HEK293T (cell line): ENCODE data around the gene PKNOX2.

ENCODE experiments used
- CTCF ChIA-PET: fragments of 350-600 bp; formaldehyde crosslinking; extraction: SDS; loops from one replicate; lab custom pipeline; 2021; ENCODE audit warnings: antibody characterized with exemption, inconsistent platforms; lab: Yijun Ruan, JAX
- POLR2A ChIA-PET: fragments of 350-600 bp; formaldehyde crosslinking; extraction: SDS; loops from one replicate; lab custom pipeline; 2020; ENCODE audit warnings: antibody characterized with exemption, inconsistent platforms; lab: Yijun Ruan, JAX
- DNase-seq: peaks from one replicate; pipeline ENCODE4 v3.0.0; 2012; ENCODE audit warnings: mixed read lengths; ENCODE audit errors: extremely low spot score
- ARNT ChIP-seq: fragments of 450-650 bp; IDR thresholded peaks from 2 replicates; pipeline ENCODE4 v1.6.1; 2017; ENCODE audit warnings: mild to moderate bottlenecking
- BHLHE40 ChIP-seq: fragments of 450-650 bp; IDR thresholded peaks from 2 replicates; pipeline ENCODE4 v1.6.1; 2016; ENCODE audit warnings: mild to moderate bottlenecking, moderate library complexity, borderline replicate concordance
- CTBP1 ChIP-seq: fragments of 450-650 bp; IDR thresholded peaks from 2 replicates; pipeline ENCODE4 v1.6.1; 2016; ENCODE audit warnings: borderline replicate concordance
- ELF4 ChIP-seq: fragments of 450-650 bp; IDR thresholded peaks from 2 replicates; pipeline ENCODE4 v1.6.1; 2017; ENCODE audit warnings: antibody characterized with exemption
- FOXA1 ChIP-seq: fragments of 450-650 bp; IDR thresholded peaks from 2 replicates; pipeline ENCODE4 v1.6.1; 2016; ENCODE audit warnings: mild to moderate bottlenecking
- FOXK2 ChIP-seq: fragments of 450-650 bp; IDR thresholded peaks from 2 replicates; pipeline ENCODE4 v1.6.1; 2016; ENCODE audit warnings: mild to moderate bottlenecking
- FOXM1 ChIP-seq: fragments of 450-650 bp; IDR thresholded peaks from 2 replicates; pipeline ENCODE4 v1.6.1; 2017; ENCODE audit warnings: mild to moderate bottlenecking, borderline replicate concordance
- HDGF ChIP-seq: fragments of 450-650 bp; IDR thresholded peaks from 2 replicates; pipeline ENCODE4 v1.6.1; 2017; ENCODE audit warnings: antibody characterized with exemption, borderline replicate concordance
- L3MBTL2 ChIP-seq: fragments of 450-650 bp; conservative IDR thresholded peaks from 2 replicates; pipeline ENCODE4 v1.6.1; 2016; ENCODE audit warnings: mild to moderate bottlenecking
- LEF1 ChIP-seq: fragments of 450-650 bp; IDR thresholded peaks from 2 replicates; pipeline ENCODE4 v1.6.1; 2017; ENCODE audit warnings: mild to moderate bottlenecking, borderline replicate concordance
- NFRKB ChIP-seq: fragments of 450-650 bp; IDR thresholded peaks from 2 replicates; pipeline ENCODE4 v1.6.1; 2016; ENCODE audit warnings: mild to moderate bottlenecking, moderate library complexity
- SP1 ChIP-seq: fragments of 450-650 bp; IDR thresholded peaks from 2 replicates; pipeline ENCODE4 v1.6.1; 2017
- SUZ12 ChIP-seq: fragments of 450-650 bp; IDR thresholded peaks from 2 replicates; pipeline ENCODE4 v1.6.1; 2016; ENCODE audit warnings: mild to moderate bottlenecking
- TARDBP ChIP-seq: fragments of 450-650 bp; IDR thresholded peaks from 2 replicates; pipeline ENCODE4 v1.6.1; 2016
- ZNF384 ChIP-seq: fragments of 450-650 bp; IDR thresholded peaks from 2 replicates; pipeline ENCODE4 v1.6.1; 2016
- TF ChIP-seq, protein P1 (sequence below): fragments of 450-650 bp; IDR thresholded peaks from 2 replicates; pipeline ENCODE4 v1.6.1; 2016

Gene PKNOX2

DNA sequence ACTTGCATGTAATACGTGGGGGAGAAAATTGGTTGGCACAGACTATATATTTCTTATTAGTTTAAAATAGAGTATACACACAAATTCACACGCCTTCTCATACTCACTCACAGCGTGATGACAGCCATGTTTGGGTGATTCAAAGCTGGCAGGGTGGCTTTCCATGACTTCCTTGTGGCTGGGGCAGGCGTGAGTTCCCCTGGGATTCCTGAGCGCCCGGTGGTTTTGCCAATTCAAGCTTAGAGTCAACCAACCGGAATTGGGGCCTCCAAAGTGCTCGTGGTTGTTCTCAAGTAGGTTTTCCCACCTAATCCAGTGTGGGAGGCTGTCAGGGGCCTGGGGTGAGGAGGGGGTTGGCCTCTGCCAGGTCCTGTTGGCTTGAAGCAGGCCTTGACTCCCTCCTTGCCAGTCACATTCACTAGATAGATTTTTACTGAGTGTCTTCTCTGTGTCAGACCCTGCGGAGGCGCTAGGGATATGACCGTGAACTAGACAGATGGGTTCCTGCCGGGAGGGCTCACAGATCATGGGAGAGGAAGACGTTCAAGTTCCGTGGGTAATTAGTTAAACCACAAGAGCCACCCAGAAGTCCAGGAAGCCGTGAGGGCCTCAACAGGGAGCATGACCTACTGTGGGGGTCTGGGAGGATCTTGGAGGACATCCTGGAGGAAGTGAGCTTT is 11.5 kb downstream of the PKNOX2 start:
- CTCF ChIA-PET: interaction anchor here (0.6 kb wide), 1 partner anchor 11 kb away, joined by 3 read pairs; no protein-coding TSS in a partner anchor
- DNase-seq: no peak
- no peak for TF ChIP-seq FOXM1
- no peak for TF ChIP-seq SP1
- no peak for TF ChIP-seq BHLHE40
- TF ChIP-seq ARNT: no peak
- no peak for TF ChIP-seq FOXK2
- TF ChIP-seq, protein P1, sequence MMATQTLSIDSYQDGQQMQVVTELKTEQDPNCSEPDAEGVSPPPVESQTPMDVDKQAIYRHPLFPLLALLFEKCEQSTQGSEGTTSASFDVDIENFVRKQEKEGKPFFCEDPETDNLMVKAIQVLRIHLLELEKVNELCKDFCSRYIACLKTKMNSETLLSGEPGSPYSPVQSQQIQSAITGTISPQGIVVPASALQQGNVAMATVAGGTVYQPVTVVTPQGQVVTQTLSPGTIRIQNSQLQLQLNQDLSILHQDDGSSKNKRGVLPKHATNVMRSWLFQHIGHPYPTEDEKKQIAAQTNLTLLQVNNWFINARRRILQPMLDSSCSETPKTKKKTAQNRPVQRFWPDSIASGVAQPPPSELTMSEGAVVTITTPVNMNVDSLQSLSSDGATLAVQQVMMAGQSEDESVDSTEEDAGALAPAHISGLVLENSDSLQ: no peak
- TF ChIP-seq L3MBTL2: no peak
- TF ChIP-seq SUZ12: no peak
- no peak for TF ChIP-seq HDGF
- no peak for TF ChIP-seq NFRKB
- no peak for TF ChIP-seq FOXA1
- no peak for TF ChIP-seq TARDBP
- TF ChIP-seq LEF1: no peak
- TF ChIP-seq CTBP1: no peak
- no peak for TF ChIP-seq ZNF384
- TF ChIP-seq ELF4: no peak
- POLR2A ChIA-PET: no interaction called here

DNA sequence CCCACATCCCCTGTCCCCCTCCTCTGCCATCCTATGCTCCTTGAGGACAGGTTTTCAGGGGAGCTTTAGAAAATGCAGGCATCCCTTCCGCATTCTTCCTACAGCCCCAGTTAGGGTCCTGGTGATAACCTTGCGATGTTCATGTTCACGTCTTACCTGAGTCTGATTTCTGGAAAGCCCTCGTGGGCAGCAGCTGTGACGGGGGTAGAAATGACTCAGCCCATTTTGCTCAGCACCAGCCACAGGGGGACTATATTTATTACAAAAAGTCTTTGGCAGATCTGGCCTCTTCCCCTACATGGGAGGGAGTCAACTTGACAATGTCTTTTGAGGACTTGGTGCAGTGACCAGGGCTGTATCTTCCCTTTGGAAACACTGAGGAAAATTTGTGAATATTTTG is 12.3 kb downstream of the PKNOX2 start:
- TF ChIP-seq, protein P1: no peak
- TF ChIP-seq SP1 (no peak), SUZ12 (no peak), HDGF (no peak), TARDBP (no peak), FOXM1 (no peak), FOXK2 (no peak), FOXA1 (no peak), NFRKB (no peak)
- CTCF ChIA-PET: interaction anchor here (0.6 kb wide), 1 partner anchor 12 kb away, joined by 3 read pairs; no protein-coding TSS in a partner anchor
- no peak for DNase-seq
- POLR2A ChIA-PET: no interaction called here

DNA sequence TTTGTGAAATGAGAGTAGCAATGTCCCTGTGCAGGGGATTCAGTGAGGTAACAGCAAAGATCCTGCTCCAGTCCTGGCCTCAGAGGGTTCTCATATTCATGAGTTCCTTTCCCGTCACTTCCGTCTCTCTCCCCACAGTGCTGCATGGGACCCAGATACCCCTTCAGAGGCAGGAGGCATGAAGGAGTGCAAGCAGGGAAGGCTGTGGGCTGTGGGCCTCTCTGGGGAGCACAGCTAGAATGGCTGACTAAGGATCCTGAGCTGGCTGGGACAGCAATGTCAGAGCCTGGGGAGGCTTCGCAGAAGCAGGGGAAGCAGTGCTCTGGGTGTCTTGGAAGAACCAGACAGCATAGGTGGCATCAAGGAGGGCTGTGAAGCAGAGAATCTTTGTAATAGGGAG is 13.0 kb downstream of the PKNOX2 start:
- CTCF ChIA-PET: no interaction called here
- DNase-seq: no peak
- POLR2A ChIA-PET: no interaction called here
- no peak for TF ChIP-seq LEF1
- TF ChIP-seq, protein P1: no peak
- TF ChIP-seq FOXK2: no peak
- TF ChIP-seq CTBP1: no peak
- TF ChIP-seq NFRKB: no peak
- no peak for TF ChIP-seq L3MBTL2
- TF ChIP-seq TARDBP: no peak
- no peak for TF ChIP-seq BHLHE40
- TF ChIP-seq FOXA1: no peak
- no peak for TF ChIP-seq ARNT
- no peak for TF ChIP-seq FOXM1
- TF ChIP-seq SUZ12: no peak
- TF ChIP-seq SP1: no peak
- no peak for TF ChIP-seq ELF4
- no peak for TF ChIP-seq ZNF384
- TF ChIP-seq HDGF: no peak

DNA sequence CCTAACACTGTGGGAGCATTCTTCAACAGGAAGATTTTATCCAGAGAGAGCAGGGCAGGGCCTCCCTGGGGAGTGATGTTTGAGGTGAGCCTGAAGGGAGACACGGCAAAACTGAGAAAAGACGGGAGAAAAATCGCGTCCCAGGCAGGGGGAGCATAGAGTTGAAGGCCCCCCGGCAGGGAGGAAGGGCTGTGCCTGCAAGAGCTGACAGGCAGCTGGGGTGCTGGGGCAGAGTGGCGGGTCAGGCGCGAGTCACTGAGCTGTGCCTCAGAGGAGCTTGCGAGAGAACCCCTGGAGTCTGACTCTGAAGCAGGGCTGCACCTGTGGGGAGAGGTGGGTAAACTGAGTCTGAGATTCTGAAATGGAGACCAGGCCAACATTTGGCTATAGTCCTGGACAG is 14.8 kb downstream of the PKNOX2 start:
- POLR2A ChIA-PET: interaction anchor here (1.7 kb wide), 1 partner anchor 11 kb away, joined by 8 read pairs; no protein-coding TSS in a partner anchor
- CTCF ChIA-PET: interaction anchor here (0.8 to 1.4 kb wide), 2 partner anchors 16 to 45 kb away, joined by 4 read pairs; no protein-coding TSS in a partner anchor
- no peak for DNase-seq
- TF ChIP-seq ZNF384 (no peak), SP1 (no peak), FOXA1 (no peak), LEF1 (no peak), HDGF (no peak)

DNA sequence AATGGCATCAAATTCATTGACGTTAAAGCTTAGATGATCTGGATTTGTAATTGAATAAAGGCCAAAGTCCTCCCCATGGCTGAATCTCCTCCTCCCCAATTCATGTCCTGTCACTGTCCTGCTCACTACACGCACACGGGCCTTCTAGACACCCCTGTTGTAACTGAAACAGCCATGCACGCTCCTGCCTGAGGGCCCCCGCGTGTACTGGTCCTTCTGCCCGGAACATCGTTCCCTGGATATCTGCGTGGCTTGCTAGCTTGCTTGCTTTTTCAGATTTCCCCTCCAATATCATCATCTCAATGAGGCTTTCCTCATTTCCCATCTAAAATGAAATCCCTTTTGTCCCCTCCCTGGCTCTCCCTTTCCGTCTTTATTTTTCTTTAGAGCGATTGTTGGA is 15.3 kb downstream of the PKNOX2 start:
- ChIA-PET CTCF (interaction anchor here (0.6 to 1.4 kb wide), 3 partner anchors 17 to 48 kb away, joined by 4 read pairs; no protein-coding TSS in a partner anchor), POLR2A (interaction anchor here (1.0 to 1.7 kb wide), 3 partner anchors 9 to 13 kb away, joined by 3 to 8 read pairs (median 8); no protein-coding TSS in a partner anchor)
- no peak for DNase-seq
- TF ChIP-seq FOXK2 (no peak), LEF1 (no peak), BHLHE40 (no peak), ELF4 (no peak), TARDBP (no peak), SUZ12 (no peak), ARNT (no peak), FOXM1 (no peak)
- TF ChIP-seq, protein P1: no peak
